SK-N-SH (cell line): ENCODE results near the gene RASSF9. TPM values are rescaled to one million over a fixed set of nuclear protein-coding genes. Genes with fewer than 3 reads are reported as not detected.

Experiments used
- CTCF ChIA-PET: fragments of 300-600, 350-600 bp; formaldehyde crosslinking; extraction: SDS; loops from one replicate; lab custom pipeline; 2021; lab: Yijun Ruan, JAX
- POLR2A ChIA-PET: fragments of 350-600 bp; sonication (Branson Sonifier 250); formaldehyde crosslinking; extraction: SDS; loops from one replicate; lab custom pipeline; 2020; ENCODE audit warnings: antibody characterized with exemption, inconsistent platforms; lab: Yijun Ruan, JAX
- DNase-seq: peaks from one replicate; pipeline ENCODE4 v3.0.0; 2012
- H2AFZ ChIP-seq: fragments of 200-600 bp; sonication (generic); 2 replicates; pipeline ENCODE4 v1.8.1; 2016; ENCODE audit warnings: antibody characterized with exemption, mild to moderate bottlenecking, low read depth
- H3F3A ChIP-seq: fragments of 200-600 bp; sonication (generic); replicated peaks from 2 replicates; pipeline ENCODE3; 2016; ENCODE audit warnings: antibody characterized with exemption, mild to moderate bottlenecking; ENCODE audit not compliant: insufficient read depth
- H3K27ac ChIP-seq, 2 experiments: fragments of 200-500 bp in 1 of 2; fragments of 200-600 bp in 1 of 2; sonication (Bioruptor generic) in 1 of 2; sonication (generic), shearing (Covaris generic) in 1 of 2; 2 replicates each; pipeline versions ENCODE4 v1.5.1 to v1.6.1; 2014 to 2016; ENCODE audit warnings: low read depth in 2 of 2, inconsistent platforms in 1 of 2, low read length in 1 of 2, mild to moderate bottlenecking in 1 of 2, mixed read lengths in 1 of 2
- H3K27me3 ChIP-seq: fragments of 200-600 bp; sonication (generic), shearing (Covaris generic); 2 replicates; pipeline ENCODE4 v1.6.1; 2016; ENCODE audit warnings: mixed run types; ENCODE audit not compliant: insufficient read depth
- H3K36me3 ChIP-seq, 2 experiments: fragments of 200-500 bp in 1 of 2; fragments of 200-600 bp in 1 of 2; sonication (Bioruptor generic) in 1 of 2; sonication (generic) in 1 of 2; replicated peaks in 1 of 2; 2 replicates each; pipeline versions ENCODE3 to v1.5.1; 2014 to 2016; ENCODE audit warnings: low read length in 1 of 2, mild to moderate bottlenecking in 1 of 2; ENCODE audit not compliant: insufficient read depth in 2 of 2, control insufficient read depth in 1 of 2
- H3K4me1 ChIP-seq, 2 experiments: fragments of 200-500 bp in 1 of 2; fragments of 200-600 bp in 1 of 2; sonication (Bioruptor generic) in 1 of 2; sonication (generic), shearing (Covaris generic) in 1 of 2; 2 replicates each; pipeline versions ENCODE4 v1.5.1 to v1.6.1; 2014 to 2016; ENCODE audit warnings: low read depth in 1 of 2, low read length in 1 of 2, mixed run types in 1 of 2; ENCODE audit not compliant: insufficient read depth in 2 of 2, control insufficient read depth in 1 of 2
- H3K4me2 ChIP-seq: fragments of 200-600 bp; sonication (generic), shearing (Covaris generic); 2 replicates; pipeline ENCODE4 v1.6.1; 2017; ENCODE audit warnings: mixed run types
- H3K4me3 ChIP-seq, 2 experiments: fragments of 200-500 bp in 1 of 2; fragments of 200-600 bp in 1 of 2; sonication (Bioruptor generic) in 1 of 2; sonication (generic), shearing (Covaris generic) in 1 of 2; 2 replicates each; pipeline versions ENCODE4 v1.5.1 to v1.8.1; 2014 to 2016; ENCODE audit warnings: low read depth in 2 of 2, inconsistent platforms in 1 of 2, low read length in 1 of 2, mild to moderate bottlenecking in 1 of 2, mixed read lengths in 1 of 2, moderate library complexity in 1 of 2
- H3K79me2 ChIP-seq: fragments of 200-600 bp; sonication (generic); 2 replicates; pipeline ENCODE4 v1.8.1; 2017; ENCODE audit warnings: mild to moderate bottlenecking; ENCODE audit not compliant: insufficient read depth
- H3K9ac ChIP-seq: fragments of 200-600 bp; sonication (generic); 2 replicates; pipeline ENCODE4 v1.6.1; 2017; ENCODE audit warnings: mixed run types
- H3K9me2 ChIP-seq: fragments of 200-600 bp; sonication (generic); 2 replicates; pipeline ENCODE4 v1.6.1; 2017; ENCODE audit warnings: mixed run types
- H3K9me3 ChIP-seq: fragments of 200-600 bp; sonication (generic); 2 replicates; pipeline ENCODE4 v1.6.1; 2017; ENCODE audit warnings: mixed run types, mild to moderate bottlenecking, moderate library complexity
- H4K20me1 ChIP-seq: fragments of 200-600 bp; sonication (generic); 2 replicates; pipeline ENCODE4 v1.6.1; 2017; ENCODE audit warnings: mild to moderate bottlenecking, mixed run types; ENCODE audit not compliant: insufficient read depth
- CHD2 ChIP-seq: fragments of 150-350 bp; IDR thresholded peaks from 2 replicates; pipeline ENCODE4 v1.6.1; 2018; ENCODE audit warnings: low read length; ENCODE audit not compliant: partially characterized antibody
- ELF1 ChIP-seq: IDR thresholded peaks from 2 replicates; pipeline ENCODE4 v1.4.0; 2012
- EZH2phosphoT487 ChIP-seq: fragments of 200-600 bp; sonication (generic); IDR thresholded peaks from 2 replicates; pipeline ENCODE4 v1.6.1; 2017; ENCODE audit warnings: low read depth, mixed run types, mild to moderate bottlenecking, antibody characterized with exemption, moderate library complexity, borderline replicate concordance
- MEF2A ChIP-seq: IDR thresholded peaks from 2 replicates; pipeline ENCODE4 v1.4.0; 2012; ENCODE audit warnings: low read depth, borderline replicate concordance
- NFIC ChIP-seq: IDR thresholded peaks from 2 replicates; pipeline ENCODE4 v1.4.0; 2012; ENCODE audit warnings: borderline replicate concordance
- RAD21 ChIP-seq: IDR thresholded peaks from 2 replicates; pipeline ENCODE4 v1.6.1; 2012; ENCODE audit warnings: mild to moderate bottlenecking, low read length
- REST ChIP-seq: IDR thresholded peaks from 2 replicates; pipeline ENCODE4 v1.6.1; 2012; ENCODE audit warnings: mild to moderate bottlenecking, low read depth, low read length, moderate library complexity
- RFX5 ChIP-seq: IDR thresholded peaks from 2 replicates; pipeline ENCODE4 v1.6.1; 2012; ENCODE audit warnings: mild to moderate bottlenecking, improper control_type of control experiment, low read length
- TAF1 ChIP-seq: IDR thresholded peaks from 2 replicates; pipeline ENCODE4 v1.6.1; 2012; ENCODE audit warnings: low read depth, mild to moderate bottlenecking, low read length, moderate library complexity, borderline replicate concordance
- USF1 ChIP-seq: IDR thresholded peaks from 2 replicates; pipeline ENCODE4 v1.4.0; 2012; ENCODE audit warnings: low read depth, borderline replicate concordance
- USF2 ChIP-seq: fragments of 150-350 bp; IDR thresholded peaks from 2 replicates; pipeline ENCODE4 v1.6.1; 2017; ENCODE audit warnings: antibody characterized with exemption, low read length, low read depth, borderline replicate concordance
- ZBTB33 ChIP-seq: IDR thresholded peaks from 2 replicates; pipeline ENCODE4 v1.4.0; 2012; ENCODE audit warnings: low read depth, borderline replicate concordance
- WGBS: methylation state at CpG from one replicate; pipeline ENCODE4 v1.1.6; 2017; ENCODE audit warnings: low lambda C conversion rate; 5-methylcytosine and 5-hydroxymethylcytosine counted together
- polyA plus RNA-seq, 3 experiments: library from polyadenylated mRNA; depleted of rRNA; stranded (reverse); fragments of >200 nt; gene quantifications; 2 replicates each; pipeline ENCODE4 v1.2.3, GENCODE V29; 2012

The RASSF9 gene
- polyA plus RNA-seq, 1 of the 3 experiments (the other 2 are of a cell fraction), result 0.21 TPM

GRCh38 chr12:85877459-85877858, 41.2 kb upstream of the RASSF9 start:
- Histone ChIP-seq H3F3A (no peaks in the 10 kb centered on the region), H3K4me3 (no peak overlapping the region), H3K9me3 (no peaks in the 10 kb centered on the region), H4K20me1 (no peaks in the 10 kb centered on the region), H3K9me2 (no peaks in the 10 kb centered on the region), H3K4me1 (no peaks in the 10 kb centered on the region), H3K4me2 (no peak overlapping the region), H3K27ac (no peak overlapping the region)
- DNase-seq, result no peak
- POLR2A ChIA-PET, result no interaction called here
- TF ChIP-seq EZH2phosphoT487, result no peak
- no peak for TF ChIP-seq USF1
- TF ChIP-seq TAF1, result no peak
- TF ChIP-seq RFX5, result no peak
- TF ChIP-seq CHD2, result no peak
- no peak for TF ChIP-seq RAD21
- TF ChIP-seq ZBTB33, result no peak
- TF ChIP-seq MEF2A, result no peak
- no peak for TF ChIP-seq REST
- TF ChIP-seq USF2, result no peak
- no peak for TF ChIP-seq ELF1
- TF ChIP-seq NFIC, result no peak
- TF ChIP-seq, all 33 proteins: peak for 0
- CTCF ChIA-PET, result interaction anchor here (1.5 to 1.6 kb wide), 2 partner anchors 10 to 22 kb away, joined by 3 to 7 read pairs; no protein-coding TSS in a partner anchor
- H3K9ac ChIP-seq, result no peak overlapping the region
- no peaks in the 10 kb centered on the region for H3K79me2 ChIP-seq
- 48% methylated on average over 3 of the region's 3 CpGs for WGBS
- H3K36me3 ChIP-seq, result no peaks in the 10 kb centered on the region
- no peak overlapping the region for H2AFZ ChIP-seq
- H3K27me3 ChIP-seq, result no peaks in the 10 kb centered on the region; the same call in 1 of the 2 replicates
